C4-2B (cell line): Measurements from ENCODE around the gene AP4S1.

Source experiments
- CTCF ChIP-seq: fragments of 450-650 bp; conservative IDR thresholded peaks from 2 replicates; pipeline ENCODE4 v1.5.1; 2017; ENCODE audit warnings: mild to moderate bottlenecking
- ZFX ChIP-seq: fragments of 450-650 bp; IDR thresholded peaks from 2 replicates; pipeline ENCODE4 v1.6.1; 2017

- TF ChIP-seq CTCF: no peak
- no peak for TF ChIP-seq ZFX
These were observed 58.9 kb downstream of the AP4S1 start for GRCh38 chr14:31084385-31084784.
